CD4-positive, alpha-beta memory T cell (primary cell): ENCODE results near the gene RAP1GAP2. TPM values are rescaled to one million over a fixed set of nuclear protein-coding genes. Genes with fewer than 3 reads are reported as not detected.
A peak's percentile ranks its signal among the peaks of the same experiment; 100 is the strongest.

Experiments
- CTCF ChIA-PET: fragments of 350-600 bp; sonication (Branson Sonifier 250); formaldehyde crosslinking; loops from one replicate; lab custom pipeline; 2021; ENCODE audit warnings: inconsistent platforms; ENCODE audit not compliant: partially characterized antibody; lab: Charles Lee
- POLR2A ChIA-PET: fragments of 350-600 bp; sonication (Branson Sonifier 250); formaldehyde crosslinking; loops from one replicate; lab custom pipeline; 2021; ENCODE audit not compliant: partially characterized antibody; lab: Charles Lee
- DNase-seq, 5 donors: peaks; one replicate each; pipeline versions ENCODE4 v3.0.0 to v3.0.0-alpha.2; 2020 to 2022; ENCODE audit warnings: mixed read lengths in 1 of 5
- H3K27ac ChIP-seq: one replicate; pipeline ENCODE4 v1.7.0; 2013; ENCODE audit warnings: low read depth, low read length
- H3K27me3 ChIP-seq: 2 replicates; pipeline ENCODE4 v1.7.0; 2013; ENCODE audit warnings: mild to moderate bottlenecking, low read length, moderate library complexity; ENCODE audit not compliant: insufficient read depth
- H3K36me3 ChIP-seq: 2 replicates; pipeline ENCODE4 v1.7.0; 2013; ENCODE audit warnings: mild to moderate bottlenecking, low read length, moderate library complexity; ENCODE audit not compliant: insufficient read depth
- H3K4me1 ChIP-seq: 2 replicates; pipeline ENCODE4 v1.7.0; 2013; ENCODE audit warnings: mild to moderate bottlenecking, low read length, moderate library complexity; ENCODE audit not compliant: insufficient read depth
- H3K4me3 ChIP-seq, 2 donors: one replicate each; pipeline ENCODE4 v1.7.0; 2013; ENCODE audit warnings: low read length in 2 of 2, mild to moderate bottlenecking in 1 of 2
- H3K9me3 ChIP-seq, 2 donors: one replicate each; pipeline ENCODE4 v1.7.0; 2013; ENCODE audit warnings: low read length in 2 of 2, control low read depth in 1 of 2; ENCODE audit not compliant: control insufficient read depth in 1 of 2
- H3K27ac Mint-ChIP-seq, 7 donors: one replicate each; pipeline ENCODE4 v1.8.0; 2020 to 2021; ENCODE audit warnings: mixed read lengths in 7 of 7, mild to moderate bottlenecking in 6 of 7, inconsistent platforms in 3 of 7, moderate library complexity in 3 of 7
- H3K27me3 Mint-ChIP-seq, 2 donors: one replicate each; pipeline ENCODE4 v1.8.0; 2020 to 2021; ENCODE audit warnings: mixed read lengths in 2 of 2
- H3K36me3 Mint-ChIP-seq, 2 donors: one replicate each; pipeline ENCODE4 v1.8.0; 2020 to 2021; ENCODE audit warnings: mixed read lengths in 2 of 2, inconsistent platforms in 1 of 2, mild to moderate bottlenecking in 1 of 2
- H3K4me1 Mint-ChIP-seq, 4 donors: one replicate each; pipeline ENCODE4 v1.8.0; 2020 to 2021; ENCODE audit warnings: mixed read lengths in 4 of 4, mild to moderate bottlenecking in 1 of 4
- H3K4me3 Mint-ChIP-seq, 8 donors: one replicate each; pipeline ENCODE4 v1.8.0; 2020 to 2021; ENCODE audit warnings: mixed read lengths in 8 of 8, mild to moderate bottlenecking in 7 of 8, moderate library complexity in 6 of 8, inconsistent platforms in 3 of 8
- H3K9me3 Mint-ChIP-seq, 8 donors: one replicate each; pipeline ENCODE4 v1.8.0; 2020 to 2021; ENCODE audit warnings: mixed read lengths in 8 of 8, mild to moderate bottlenecking in 5 of 8, inconsistent platforms in 3 of 8, moderate library complexity in 1 of 8
- intact Hi-C: fragments of 100-400 bp; cut with micrococcal nuclease; formaldehyde crosslinking; loops from one replicate; pipeline ENCODE4 v1.15.1; 2023
- polyA plus RNA-seq, 2 donors: library from polyadenylated mRNA; unstranded; fragments of 300-500 nt; fragmentation: Illumina TruSeq; gene quantifications; one replicate each; pipeline ENCODE4 v1.2.3, GENCODE V29; 2021
- total RNA-seq, 2 experiments: library from RNA; stranded (reverse); gene quantifications; one replicate each; pipeline ENCODE4 v1.2.3, GENCODE V29; 2021

Gene RAP1GAP2
- total and polyA plus RNA-seq, 4 experiments from 2014 or later = 0.38 to 9.9 (median 8.0) TPM

GRCh38 chr17:2854143-2855055 is 58.2 kb downstream of the RAP1GAP2 start:
- no peaks in the 10 kb centered on the region for H3K36me3 ChIP-seq
- POLR2A ChIA-PET = interaction anchor here (0.6 kb wide), 2 partner anchors 66 to 778 kb away, joined by 3 to 4 read pairs; no protein-coding TSS in a partner anchor
- intact Hi-C loops = no loop called here
- peak overlapping the region; percentile 29 to 38 for H3K4me3 ChIP-seq
- H3K27me3 Mint-ChIP-seq = peaks cover 2 to 3% of the 10 kb centered on the region in 2 donors
- DNase-seq = no peak
- peaks cover 16 to 42% (median 30%) of the 10 kb centered on the region in 4 donors for H3K4me1 Mint-ChIP-seq
- H3K27ac ChIP-seq = no peak overlapping the region
- no peaks in the 10 kb centered on the region for H3K9me3 ChIP-seq
- H3K4me1 ChIP-seq = peaks cover 20% of the 10 kb centered on the region
- H3K9me3 Mint-ChIP-seq = no peaks in the 10 kb centered on the region
- peak overlapping the region; percentile 77 to 90 (median 86) for H3K4me3 Mint-ChIP-seq
- CTCF ChIA-PET = interaction anchor here (0.5 to 3.8 kb wide), 4 partner anchors 16 to 1598 kb away, joined by 3 to 29 read pairs (median 6); no protein-coding TSS in a partner anchor
- peaks cover 3 to 4% of the 10 kb centered on the region in 2 donors for H3K36me3 Mint-ChIP-seq
- H3K27ac Mint-ChIP-seq = peak overlapping the region in 3 of 7 donors; percentile 50 to 74 (median 74)
- peaks cover 4% of the 10 kb centered on the region for H3K27me3 ChIP-seq

- Histone ChIP-seq H3K27ac (no peak overlapping the region), H3K9me3 (no peaks in the 10 kb centered on the region), H3K4me3 (no peak overlapping the region), H3K4me1 (peaks cover 20% of the 10 kb centered on the region), H3K27me3 (peaks cover 4% of the 10 kb centered on the region), H3K36me3 (no peaks in the 10 kb centered on the region)
- Mint-ChIP-seq H3K27me3 (peaks cover 2 to 3% of the 10 kb centered on the region in 2 donors), H3K9me3 (no peaks in the 10 kb centered on the region), H3K4me1 (peaks cover 18 to 47% (median 34%) of the 10 kb centered on the region in 4 donors), H3K27ac (no peak overlapping the region), H3K4me3 (peak overlapping the region in 7 of 8 donors; percentile 36 to 90 (median 85)), H3K36me3 (peaks cover 4 to 6% of the 10 kb centered on the region in 2 donors)
- CTCF ChIA-PET = interaction anchor here (1.1 to 2.0 kb wide), 2 partner anchors 17 to 69 kb away, joined by 3 to 9 read pairs; no protein-coding TSS in a partner anchor
- POLR2A ChIA-PET = no interaction called here
- no peak for DNase-seq
- intact Hi-C loops = no loop called here
Measured at GRCh38 chr17:2855063-2855600, 58.9 kb downstream of the RAP1GAP2 start.

- Histone ChIP-seq H3K36me3 (no peaks in the 10 kb centered on the region), H3K4me1 (peaks cover 20% of the 10 kb centered on the region), H3K9me3 (no peaks in the 10 kb centered on the region), H3K27me3 (peaks cover 4% of the 10 kb centered on the region), H3K27ac (no peak overlapping the region), H3K4me3 (no peak overlapping the region)
- CTCF ChIA-PET = no interaction called here
- Mint-ChIP-seq H3K4me3 (peak overlapping the region in 1 of 8 donors; percentile 30), H3K36me3 (peaks cover 5 to 6% of the 10 kb centered on the region in 2 donors), H3K27me3 (peaks cover 2 to 3% of the 10 kb centered on the region in 2 donors), H3K9me3 (no peaks in the 10 kb centered on the region), H3K4me1 (peaks cover 20 to 47% (median 31%) of the 10 kb centered on the region in 4 donors), H3K27ac (no peak overlapping the region)
- POLR2A ChIA-PET = no interaction called here
- DNase-seq = no peak
- intact Hi-C loops = no loop called here
Measured at GRCh38 chr17:2856727-2857126, 60.5 kb downstream of the RAP1GAP2 start.

- Mint-ChIP-seq H3K36me3 (peaks cover 5 to 7% of the 10 kb centered on the region in 2 donors), H3K4me1 (peaks cover 16 to 35% (median 18%) of the 10 kb centered on the region in 4 donors), H3K4me3 (no peak overlapping the region), H3K27me3 (no peaks in the 10 kb centered on the region), H3K27ac (peak overlapping the region in 2 of 7 donors; percentile 13 to 52), H3K9me3 (no peaks in the 10 kb centered on the region)
- ChIA-PET CTCF (interaction anchor here (2.3 kb wide), 1 partner anchor 11 kb away, joined by 17 read pairs; no protein-coding TSS in a partner anchor), POLR2A (no interaction called here)
- no peak for DNase-seq
- Histone ChIP-seq H3K36me3 (peaks cover 6% of the 10 kb centered on the region), H3K4me3 (no peak overlapping the region), H3K27me3 (no peaks in the 10 kb centered on the region), H3K4me1 (peaks cover 4% of the 10 kb centered on the region), H3K27ac (no peak overlapping the region), H3K9me3 (no peaks in the 10 kb centered on the region)
- intact Hi-C loops = no loop called here
Measured at GRCh38 chr17:2860045-2860444, 63.8 kb downstream of the RAP1GAP2 start.

GRCh38 chr17:2860883-2861282 is 64.6 kb downstream of the RAP1GAP2 start:
- no peaks in the 10 kb centered on the region for H3K9me3 ChIP-seq
- H3K36me3 ChIP-seq = peaks cover 10% of the 10 kb centered on the region
- no peak overlapping the region for H3K27ac ChIP-seq
- H3K27me3 Mint-ChIP-seq = no peaks in the 10 kb centered on the region
- H3K27me3 ChIP-seq = no peaks in the 10 kb centered on the region
- H3K4me1 ChIP-seq = peaks cover 3% of the 10 kb centered on the region
- DNase-seq = no peak
- peak overlapping the region in 1 of 8 donors; percentile 14 for H3K4me3 Mint-ChIP-seq
- peaks cover 15 to 32% (median 17%) of the 10 kb centered on the region in 4 donors for H3K4me1 Mint-ChIP-seq
- H3K36me3 Mint-ChIP-seq = peaks cover 7 to 11% of the 10 kb centered on the region in 2 donors
- ChIA-PET CTCF (interaction anchor here (0.6 to 2.3 kb wide), 3 partner anchors 12 to 68 kb away, joined by 3 to 17 read pairs (median 4); no protein-coding TSS in a partner anchor), POLR2A (no interaction called here)
- no peaks in the 10 kb centered on the region for H3K9me3 Mint-ChIP-seq
- H3K4me3 ChIP-seq = no peak overlapping the region
- peak overlapping the region in 1 of 7 donors; percentile 42 for H3K27ac Mint-ChIP-seq
- intact Hi-C loops = no loop called here

DNA sequence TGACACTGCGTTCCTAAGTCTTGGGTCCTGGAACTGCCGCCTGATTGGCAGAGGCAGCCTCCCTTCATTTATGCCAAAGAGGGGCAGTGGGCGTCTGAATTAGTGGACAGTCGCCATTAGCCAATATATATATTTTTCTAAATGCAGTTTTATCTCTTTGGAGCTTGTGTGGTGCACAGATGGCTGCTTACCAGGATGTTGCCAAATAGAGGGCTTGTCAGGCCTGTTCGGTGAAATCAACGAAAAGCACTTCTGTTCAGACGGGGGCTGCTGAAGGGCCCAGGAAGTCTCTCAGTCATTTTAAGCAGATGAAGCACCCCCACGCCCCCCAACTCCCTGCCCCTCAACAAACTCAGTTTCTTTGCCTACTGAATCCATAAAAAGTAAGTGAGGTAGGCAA is 66.0 kb downstream of the RAP1GAP2 start:
- Mint-ChIP-seq H3K36me3 (peaks cover 11% of the 10 kb centered on the region in 2 donors), H3K4me3 (no peak overlapping the region), H3K27ac (no peak overlapping the region), H3K9me3 (no peaks in the 10 kb centered on the region), H3K4me1 (peaks cover 9 to 21% (median 14%) of the 10 kb centered on the region in 4 donors), H3K27me3 (no peaks in the 10 kb centered on the region)
- no peak for DNase-seq
- POLR2A ChIA-PET = no interaction called here
- Histone ChIP-seq H3K9me3 (no peaks in the 10 kb centered on the region), H3K36me3 (peaks cover 11% of the 10 kb centered on the region), H3K27ac (no peak overlapping the region), H3K27me3 (no peaks in the 10 kb centered on the region), H3K4me3 (no peak overlapping the region), H3K4me1 (no peaks in the 10 kb centered on the region)
- intact Hi-C loops = no loop called here
- CTCF ChIA-PET = interaction anchor here (0.8 to 1.0 kb wide), 2 partner anchors 64 to 150 kb away, joined by 3 to 4 read pairs; no protein-coding TSS in a partner anchor
